ENCODE data around the gene MORC2.

Gene MORC2

DNA sequence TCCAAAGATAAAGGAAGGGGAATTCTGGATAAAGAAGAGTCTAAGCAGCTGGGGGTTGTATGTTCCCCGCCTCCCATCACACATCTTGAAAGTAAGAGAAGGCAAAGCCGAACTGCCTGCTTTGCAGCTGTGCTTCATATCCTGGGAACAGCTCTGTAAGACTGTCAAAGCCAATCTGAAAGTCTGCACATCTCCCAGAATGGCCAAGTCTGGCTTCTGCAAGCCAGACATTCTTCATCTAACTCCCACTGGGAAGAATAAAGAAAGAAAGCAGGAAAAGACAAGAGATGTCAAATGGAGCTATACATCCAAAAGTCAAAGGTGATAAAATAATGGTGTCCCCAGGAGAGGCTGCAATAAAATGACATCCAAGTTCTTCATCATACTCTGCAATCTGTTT, 15.4 kb downstream of the MORC2 start:
- no peaks in the 10 kb centered on the region for H3F3A ChIP-seq (ENCODE audit: insufficient read depth, low read length)
- no peak overlapping the region for H2AFZ ChIP-seq (ENCODE audit: low read length)
- no peaks in the 10 kb centered on the region for H4K20me1 ChIP-seq (ENCODE audit: insufficient read depth, low read length)
- no peak overlapping the region for H3K9ac ChIP-seq (ENCODE audit: low read length)
- DNase-seq: no peak
- H3K27ac ChIP-seq (ENCODE audit: low read length): no peak overlapping the region
- H3K9me3 ChIP-seq (replicated peaks; ENCODE audit: insufficient read depth, low read length): no peaks in the 10 kb centered on the region
- no peak overlapping the region for H3K4me3 ChIP-seq (ENCODE audit: low read length)
- TF ChIP-seq EZH2phosphoT487 (IDR thresholded peaks at IDR 0.05; ENCODE audit: low read length) (no peak), EZH2 (optimal IDR thresholded peaks at IDR 0.05; ENCODE audit: low read depth, low read length) (no peak)
- TF ChIP-seq, protein P1, sequence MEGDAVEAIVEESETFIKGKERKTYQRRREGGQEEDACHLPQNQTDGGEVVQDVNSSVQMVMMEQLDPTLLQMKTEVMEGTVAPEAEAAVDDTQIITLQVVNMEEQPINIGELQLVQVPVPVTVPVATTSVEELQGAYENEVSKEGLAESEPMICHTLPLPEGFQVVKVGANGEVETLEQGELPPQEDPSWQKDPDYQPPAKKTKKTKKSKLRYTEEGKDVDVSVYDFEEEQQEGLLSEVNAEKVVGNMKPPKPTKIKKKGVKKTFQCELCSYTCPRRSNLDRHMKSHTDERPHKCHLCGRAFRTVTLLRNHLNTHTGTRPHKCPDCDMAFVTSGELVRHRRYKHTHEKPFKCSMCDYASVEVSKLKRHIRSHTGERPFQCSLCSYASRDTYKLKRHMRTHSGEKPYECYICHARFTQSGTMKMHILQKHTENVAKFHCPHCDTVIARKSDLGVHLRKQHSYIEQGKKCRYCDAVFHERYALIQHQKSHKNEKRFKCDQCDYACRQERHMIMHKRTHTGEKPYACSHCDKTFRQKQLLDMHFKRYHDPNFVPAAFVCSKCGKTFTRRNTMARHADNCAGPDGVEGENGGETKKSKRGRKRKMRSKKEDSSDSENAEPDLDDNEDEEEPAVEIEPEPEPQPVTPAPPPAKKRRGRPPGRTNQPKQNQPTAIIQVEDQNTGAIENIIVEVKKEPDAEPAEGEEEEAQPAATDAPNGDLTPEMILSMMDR (IDR thresholded peaks at IDR 0.05; ENCODE audit: low read length): no peak
- H3K4me2 ChIP-seq (ENCODE audit: low read depth, low read length): no peak overlapping the region
- H3K36me3 ChIP-seq (replicated peaks; ENCODE audit: insufficient read depth, low read length): no peaks in the 10 kb centered on the region
- no peaks in the 10 kb centered on the region for H3K79me2 ChIP-seq (ENCODE audit: low read length)
- no peaks in the 10 kb centered on the region for H3K9me2 ChIP-seq (replicated peaks; ENCODE audit: insufficient read depth, low read length)
- no peaks in the 10 kb centered on the region for H3K4me1 ChIP-seq (ENCODE audit: low read length)
- no peaks in the 10 kb centered on the region for H3K27me3 ChIP-seq (replicated peaks; ENCODE audit: insufficient read depth, low read length)

DNA sequence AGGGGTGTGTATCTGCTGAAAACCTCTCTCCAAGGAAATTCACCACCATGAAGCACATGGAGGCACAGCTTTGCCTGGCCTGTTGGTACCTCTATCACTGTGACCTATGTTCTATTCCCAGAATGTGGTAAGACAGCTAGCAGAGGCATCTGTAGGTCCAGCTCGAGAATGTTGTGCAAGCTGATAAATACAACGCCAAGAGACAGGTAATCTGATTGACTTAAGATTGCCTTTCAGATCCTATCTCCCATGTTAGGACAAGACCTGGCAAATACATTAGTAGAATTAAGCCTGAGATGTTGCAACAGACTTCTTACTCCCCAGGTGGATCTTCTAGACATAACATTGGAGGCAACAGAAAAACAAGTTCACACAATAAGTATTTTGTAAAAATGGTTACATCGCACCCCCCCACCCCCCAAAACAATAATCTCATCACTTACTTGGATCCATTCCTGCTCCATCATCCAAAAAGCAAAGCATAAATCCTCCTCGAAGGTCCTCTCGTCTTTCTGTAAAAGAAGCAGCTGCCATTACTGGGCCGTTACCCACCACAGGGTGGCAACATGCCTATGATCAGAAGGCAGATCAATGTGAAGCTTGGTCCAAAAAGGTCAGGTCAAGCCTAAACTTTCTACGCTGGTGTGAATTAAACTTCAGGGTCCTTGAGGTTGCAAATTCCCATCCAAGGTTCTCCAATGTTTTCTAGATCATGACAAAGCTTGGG, 18.5 kb downstream of the MORC2 start:
- Histone ChIP-seq H3K27me3 (replicated peaks; ENCODE audit: insufficient read depth, low read length) (no peaks in the 10 kb centered on the region), H3K9me3 (replicated peaks; ENCODE audit: insufficient read depth, low read length) (no peaks in the 10 kb centered on the region), H3K79me2 (ENCODE audit: low read length) (no peaks in the 10 kb centered on the region), H3K27ac (ENCODE audit: low read length) (no peak overlapping the region), H3K9ac (ENCODE audit: low read length) (no peak overlapping the region), H3K4me2 (ENCODE audit: low read depth, low read length) (no peak overlapping the region), H3F3A (ENCODE audit: insufficient read depth, low read length) (no peaks in the 10 kb centered on the region), H3K9me2 (replicated peaks; ENCODE audit: insufficient read depth, low read length) (no peaks in the 10 kb centered on the region), H3K4me1 (ENCODE audit: low read length) (no peaks in the 10 kb centered on the region), H4K20me1 (ENCODE audit: insufficient read depth, low read length) (no peaks in the 10 kb centered on the region), H3K36me3 (replicated peaks; ENCODE audit: insufficient read depth, low read length) (0 out of 2 replicates have a peak, but pooled peaks cover 2% of the 10 kb centered on the region), H3K4me3 (ENCODE audit: low read length) (no peak overlapping the region), H2AFZ (ENCODE audit: low read length) (no peak overlapping the region)
- TF ChIP-seq EZH2phosphoT487 (IDR thresholded peaks at IDR 0.05; ENCODE audit: low read length) (no peak), EZH2 (optimal IDR thresholded peaks at IDR 0.05; ENCODE audit: low read depth, low read length) (no peak)
- TF ChIP-seq, protein P1 (IDR thresholded peaks at IDR 0.05; ENCODE audit: low read length): no peak
- no peak for DNase-seq

DNA sequence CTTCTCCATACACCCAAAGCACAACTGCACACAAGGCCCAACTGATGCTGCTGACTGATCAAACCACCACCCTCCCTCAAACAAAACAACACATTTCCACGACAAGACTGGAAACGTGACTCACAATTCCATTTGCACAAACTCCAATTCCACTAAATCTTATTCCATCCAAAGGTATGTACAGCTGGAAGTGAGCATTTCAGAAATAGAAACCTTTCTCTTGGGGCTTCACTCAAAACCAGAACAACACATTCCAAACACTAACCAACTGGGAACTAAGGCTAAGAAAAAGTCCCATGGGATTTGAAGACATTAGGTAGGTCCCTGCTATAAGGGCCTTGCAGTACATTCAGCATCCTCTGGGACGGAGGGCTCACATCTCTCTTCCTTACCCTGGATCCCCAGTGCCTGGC, 19.6 kb downstream of the MORC2 start:
- Histone ChIP-seq H3K79me2 (ENCODE audit: low read length) (no peaks in the 10 kb centered on the region), H3F3A (ENCODE audit: insufficient read depth, low read length) (no peaks in the 10 kb centered on the region), H3K36me3 (replicated peaks; ENCODE audit: insufficient read depth, low read length) (0 out of 2 replicates have a peak, but pooled peaks cover 2% of the 10 kb centered on the region), H4K20me1 (ENCODE audit: insufficient read depth, low read length) (no peaks in the 10 kb centered on the region), H3K27me3 (replicated peaks; ENCODE audit: insufficient read depth, low read length) (no peaks in the 10 kb centered on the region), H3K4me3 (ENCODE audit: low read length) (no peak overlapping the region), H3K4me2 (ENCODE audit: low read depth, low read length) (no peak overlapping the region), H3K27ac (ENCODE audit: low read length) (no peak overlapping the region), H3K9me3 (replicated peaks; ENCODE audit: insufficient read depth, low read length) (no peaks in the 10 kb centered on the region), H2AFZ (ENCODE audit: low read length) (no peak overlapping the region), H3K9ac (ENCODE audit: low read length) (no peak overlapping the region), H3K4me1 (ENCODE audit: low read length) (no peaks in the 10 kb centered on the region), H3K9me2 (replicated peaks; ENCODE audit: insufficient read depth, low read length) (no peaks in the 10 kb centered on the region)
- TF ChIP-seq EZH2 (optimal IDR thresholded peaks at IDR 0.05; ENCODE audit: low read depth, low read length): no peak
- TF ChIP-seq, protein P1 (IDR thresholded peaks at IDR 0.05; ENCODE audit: low read length): no peak
- no peak for TF ChIP-seq EZH2phosphoT487 (IDR thresholded peaks at IDR 0.05; ENCODE audit: low read length)
- DNase-seq: no peak

Data from MM.1S (cell line).